WERI-Rb-1 (cell line): Measurements from ENCODE around the gene TNS1.

ENCODE experiments used
- DNase-seq: peaks from one replicate; pipeline ENCODE4 v3.0.0-alpha.2; 2020
- H3K27ac ChIP-seq: fragments of 250-450 bp; sonication (Bioruptor Pico); 2 replicates; pipeline ENCODE4 v1.5.1; 2020; ENCODE audit warnings: mild to moderate bottlenecking, moderate library complexity
- H3K27me3 ChIP-seq: fragments of 250-450 bp; sonication (Bioruptor Pico); 2 replicates; pipeline ENCODE4 v1.5.1; 2021; ENCODE audit warnings: mild to moderate bottlenecking, low read depth, moderate library complexity; ENCODE audit not compliant: insufficient read depth, severe bottlenecking
- H3K36me3 ChIP-seq: fragments of 250-450 bp; sonication (Bioruptor Pico); 2 replicates; pipeline ENCODE4 v1.5.1; 2020; ENCODE audit warnings: mild to moderate bottlenecking, moderate library complexity
- H3K4me3 ChIP-seq: 2 replicates; pipeline ENCODE4 v1.5.1; 2011; ENCODE audit warnings: low read depth, mild to moderate bottlenecking, control low read depth, low read length
- H3K9me3 ChIP-seq: fragments of 250-450 bp; sonication (Bioruptor Pico); 2 replicates; pipeline ENCODE4 v1.5.1; 2021; ENCODE audit warnings: mild to moderate bottlenecking, moderate library complexity; ENCODE audit not compliant: severe bottlenecking
- TF ChIP-seq, protein P1 (sequence below): IDR thresholded peaks from 2 replicates; pipeline ENCODE4 v1.5.1; 2011; ENCODE audit warnings: low read depth, mild to moderate bottlenecking, control low read depth, inconsistent platforms, low read length

The TNS1 gene

GRCh38 chr2:217870528-217871011 lies 132.2 kb downstream of the TNS1 start:
- no peak overlapping the region for H3K4me3 ChIP-seq
- H3K27ac ChIP-seq = no peak overlapping the region
- no peak for DNase-seq
- H3K9me3 ChIP-seq = no peaks in the 10 kb centered on the region
- H3K27me3 ChIP-seq = no peaks in the 10 kb centered on the region
- H3K36me3 ChIP-seq = no peaks in the 10 kb centered on the region
- TF ChIP-seq, protein P1, sequence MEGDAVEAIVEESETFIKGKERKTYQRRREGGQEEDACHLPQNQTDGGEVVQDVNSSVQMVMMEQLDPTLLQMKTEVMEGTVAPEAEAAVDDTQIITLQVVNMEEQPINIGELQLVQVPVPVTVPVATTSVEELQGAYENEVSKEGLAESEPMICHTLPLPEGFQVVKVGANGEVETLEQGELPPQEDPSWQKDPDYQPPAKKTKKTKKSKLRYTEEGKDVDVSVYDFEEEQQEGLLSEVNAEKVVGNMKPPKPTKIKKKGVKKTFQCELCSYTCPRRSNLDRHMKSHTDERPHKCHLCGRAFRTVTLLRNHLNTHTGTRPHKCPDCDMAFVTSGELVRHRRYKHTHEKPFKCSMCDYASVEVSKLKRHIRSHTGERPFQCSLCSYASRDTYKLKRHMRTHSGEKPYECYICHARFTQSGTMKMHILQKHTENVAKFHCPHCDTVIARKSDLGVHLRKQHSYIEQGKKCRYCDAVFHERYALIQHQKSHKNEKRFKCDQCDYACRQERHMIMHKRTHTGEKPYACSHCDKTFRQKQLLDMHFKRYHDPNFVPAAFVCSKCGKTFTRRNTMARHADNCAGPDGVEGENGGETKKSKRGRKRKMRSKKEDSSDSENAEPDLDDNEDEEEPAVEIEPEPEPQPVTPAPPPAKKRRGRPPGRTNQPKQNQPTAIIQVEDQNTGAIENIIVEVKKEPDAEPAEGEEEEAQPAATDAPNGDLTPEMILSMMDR = no peak

DNA sequence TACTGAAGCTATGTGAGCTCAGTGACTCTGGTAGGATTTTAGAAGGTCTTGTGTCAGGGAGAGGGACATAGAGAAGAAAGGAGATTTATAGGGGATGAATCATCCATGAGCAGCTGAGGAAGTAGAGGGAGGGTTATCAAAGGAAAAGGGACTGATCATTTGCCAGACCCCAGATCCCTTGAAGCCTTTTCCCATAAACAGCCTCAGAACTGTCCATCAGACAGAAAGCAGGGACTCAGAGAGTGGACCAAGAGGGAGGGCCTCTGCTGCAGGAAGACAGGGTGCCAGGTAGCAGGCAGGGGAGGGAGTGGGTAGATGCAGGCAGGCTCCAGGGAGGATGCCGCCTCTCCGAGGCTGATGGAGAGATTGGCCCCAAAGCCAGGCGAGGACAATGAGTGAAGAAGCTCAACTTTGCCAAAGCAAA lies 133.9 kb downstream of the TNS1 start:
- TF ChIP-seq, protein P1 = no peak
- H3K36me3 ChIP-seq = no peaks in the 10 kb centered on the region
- H3K27ac ChIP-seq = no peak overlapping the region
- no peak for DNase-seq
- no peaks in the 10 kb centered on the region for H3K9me3 ChIP-seq
- H3K4me3 ChIP-seq = no peak overlapping the region
- H3K27me3 ChIP-seq = no peaks in the 10 kb centered on the region

- Histone ChIP-seq H3K27me3 (no peaks in the 10 kb centered on the region), H3K4me3 (no peak overlapping the region), H3K27ac (no peak overlapping the region), H3K9me3 (no peaks in the 10 kb centered on the region), H3K36me3 (no peaks in the 10 kb centered on the region)
- DNase-seq = no peak
- TF ChIP-seq, protein P1 = no peak
Measured at GRCh38 chr2:217868265-217868892, 134.4 kb downstream of the TNS1 start.

GRCh38 chr2:217866457-217866856 lies 136.3 kb downstream of the TNS1 start:
- Histone ChIP-seq H3K36me3 (no peaks in the 10 kb centered on the region), H3K4me3 (no peak overlapping the region), H3K9me3 (no peaks in the 10 kb centered on the region), H3K27ac (no peak overlapping the region; the same call in 1 of the 2 replicates), H3K27me3 (no peaks in the 10 kb centered on the region)
- DNase-seq = peak; percentile 81
- TF ChIP-seq, protein P1 = no peak

DNA sequence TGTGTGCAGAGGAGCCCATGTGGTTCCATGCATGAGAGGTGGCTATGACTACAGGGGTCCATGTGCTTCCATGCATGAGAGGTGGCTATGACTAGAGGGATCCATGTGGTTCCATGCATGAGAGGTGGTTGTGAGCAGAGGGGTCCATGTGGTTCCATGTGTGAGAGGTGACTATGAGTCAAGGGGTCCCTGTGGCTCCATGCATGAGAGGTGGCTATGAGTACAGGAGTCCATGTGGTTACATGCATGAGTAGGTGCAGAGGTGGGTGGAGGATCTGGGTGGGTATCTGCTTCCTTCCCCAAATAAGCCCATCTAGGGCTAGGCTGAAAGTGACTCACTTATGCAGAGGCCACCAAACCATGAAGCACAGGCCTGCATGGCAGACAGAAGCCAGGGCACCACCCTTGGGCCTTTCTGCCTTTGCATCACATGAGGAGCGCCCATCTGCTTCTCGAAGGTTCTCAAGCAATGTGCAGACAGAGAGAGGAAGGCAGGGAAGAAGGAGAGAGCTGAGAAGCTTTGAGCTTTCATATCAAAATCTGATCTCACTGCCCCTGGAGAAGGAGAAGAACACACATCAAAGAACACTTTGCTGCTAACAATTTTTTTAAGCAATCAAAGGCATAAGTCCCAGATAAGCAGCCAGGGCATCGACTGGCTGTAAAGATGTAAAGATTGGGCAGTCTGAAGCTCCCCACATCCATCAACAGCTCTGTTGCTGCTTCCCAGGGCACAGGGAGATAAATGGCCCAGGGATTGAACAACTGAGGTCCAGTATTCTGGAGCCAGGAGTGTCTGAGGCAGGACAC lies 137.6 kb downstream of the TNS1 start:
- Histone ChIP-seq H3K27ac (no peak overlapping the region), H3K4me3 (no peak overlapping the region), H3K27me3 (no peaks in the 10 kb centered on the region), H3K9me3 (no peaks in the 10 kb centered on the region), H3K36me3 (no peaks in the 10 kb centered on the region)
- TF ChIP-seq, protein P1 = no peak
- no peak for DNase-seq
